ENCODE data around the gene RGL4.
A peak's percentile ranks its signal among the peaks of the same experiment; 100 is the strongest.
"Not testable (repeated sequence)": the region's sequence is repeated elsewhere in the genome, so short reads cannot be mapped to it uniquely, and the experiment has no call there.

Gene RGL4

GRCh38 chr22:23700706-23701105, 9.9 kb downstream of the RGL4 start:
- no peak for DNase-seq

- DNase-seq, result no peak
Measured at GRCh38 chr22:23704062-23704461, 13.2 kb downstream of the RGL4 start.

GRCh38 chr22:23704829-23705228, 14.0 kb downstream of the RGL4 start:
- no peak for DNase-seq

GRCh38 chr22:23705358-23705757, 14.5 kb downstream of the RGL4 start:
- DNase-seq, result no peak

- DNase-seq, result no peak
Measured at GRCh38 chr22:23708270-23708669, 17.5 kb downstream of the RGL4 start.

GRCh38 chr22:23709107-23709506, 18.3 kb downstream of the RGL4 start:
- DNase-seq, result no peak

GRCh38 chr22:23712256-23712655, 21.4 kb downstream of the RGL4 start:
- no peak for DNase-seq

GRCh38 chr22:23713696-23714595, 23.1 kb downstream of the RGL4 start:
- DNase-seq, result no peak

GRCh38 chr22:23714596-23715578, 24.1 kb downstream of the RGL4 start:
- DNase-seq, result no peak

GRCh38 chr22:23715806-23716375, 25.1 kb downstream of the RGL4 start:
- DNase-seq, result no peak

GRCh38 chr22:23716811-23717801, 26.3 kb downstream of the RGL4 start:
- DNase-seq, result peak; percentile 94

- DNase-seq, result no peak
Measured at GRCh38 chr22:23718371-23719165, 27.8 kb downstream of the RGL4 start.

GRCh38 chr22:23720855-23721254, 30.0 kb downstream of the RGL4 start:
- DNase-seq, result no peak

GRCh38 chr22:23722160-23722559, 31.3 kb downstream of the RGL4 start:
- DNase-seq, result no peak

GRCh38 chr22:23722724-23723123, 31.9 kb downstream of the RGL4 start:
- DNase-seq, result no peak

GRCh38 chr22:23728108-23728507, 37.3 kb downstream of the RGL4 start:
- DNase-seq, result not testable (repeated sequence)

- no peak for DNase-seq
Measured at GRCh38 chr22:23737696-23738095, 46.9 kb downstream of the RGL4 start.

GRCh38 chr22:23742505-23743264, 51.9 kb downstream of the RGL4 start:
- no peak for DNase-seq

GRCh38 chr22:23743303-23743705, 52.5 kb downstream of the RGL4 start:
- no peak for DNase-seq

GRCh38 chr22:23744001-23744400, 53.2 kb downstream of the RGL4 start:
- no peak for DNase-seq

All from NCI-H82 (cell line).